Measurements from ENCODE around the gene SDHC.

GRCh38 chr1:161300478-161300877 is 13.7 kb upstream of the SDHC start:
- TF ChIP-seq CTCF (IDR thresholded peaks at IDR 0.05; ENCODE audit: insufficient read depth, low read length, poor library complexity, severe bottlenecking) = no peak
- TF ChIP-seq EZH2phosphoT487 (conservative IDR thresholded peaks at IDR 0.05; ENCODE audit: low read length) = no peak

All from SU-DHL-6 (cell line).